Esophagus muscularis mucosa (tissue), 3 donors: Measurements from ENCODE around the gene ARRDC2.

Experiments
- CTCF ChIP-seq, 3 experiments: fragments of 200-600 bp in 2 of 3; fragments of 450-650 bp in 1 of 3; sonication (generic) in 2 of 3; IDR thresholded peaks; one replicate each; pipeline ENCODE4 v1.5.1; 2017 to 2019; ENCODE audit warnings: antibody characterized with exemption in 3 of 3, mild to moderate bottlenecking in 2 of 3, moderate library complexity in 1 of 3
- EP300 ChIP-seq: sonication (generic); formaldehyde crosslinking; IDR thresholded peaks from one replicate; pipeline ENCODE4 v1.6.1; 2017; ENCODE audit warnings: antibody characterized with exemption

- TF ChIP-seq CTCF (IDR thresholded peaks at IDR 0.05) (no peak), EP300 (no peak)
Observed at GRCh38 chr19:17966129-17966483, 41.9 kb upstream of the ARRDC2 start.
